B cell (primary cell): ENCODE measurements around the gene ZNF438.

ENCODE experiments used
- EZH2 ChIP-seq: IDR thresholded peaks from 2 replicates; pipeline ENCODE4 v1.6.1; 2012; ENCODE audit warnings: borderline replicate concordance, low read depth, mild to moderate bottlenecking, moderate library complexity, low read length; ENCODE audit not compliant: insufficient read depth, poor library complexity, severe bottlenecking
- TF ChIP-seq, protein P1 (sequence below): fragments of 200-600 bp; IDR thresholded peaks from one replicate; pipeline ENCODE4 v1.8.0; 2022; ENCODE audit warnings: antibody characterized with exemption, mild to moderate bottlenecking

DNA sequence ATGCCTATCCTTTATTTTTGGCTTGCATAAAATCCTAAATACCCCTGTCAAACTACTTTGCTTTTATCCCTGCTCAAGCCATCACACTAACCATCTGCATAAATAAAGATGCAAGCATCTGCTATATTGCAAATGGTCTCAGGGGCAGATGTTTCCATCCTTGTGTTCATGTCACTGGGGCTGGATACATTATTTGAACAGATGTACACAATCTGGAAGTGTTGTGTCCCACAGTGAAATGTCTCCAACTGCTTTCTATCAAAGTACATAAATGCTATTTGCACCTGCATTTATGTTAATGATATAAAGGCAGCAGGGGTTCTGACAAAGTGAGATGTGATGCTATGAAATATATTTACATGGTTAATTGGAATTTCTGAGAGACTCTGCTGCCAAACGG, 163.1 kb downstream of the ZNF438 start:
- TF ChIP-seq, protein P1, sequence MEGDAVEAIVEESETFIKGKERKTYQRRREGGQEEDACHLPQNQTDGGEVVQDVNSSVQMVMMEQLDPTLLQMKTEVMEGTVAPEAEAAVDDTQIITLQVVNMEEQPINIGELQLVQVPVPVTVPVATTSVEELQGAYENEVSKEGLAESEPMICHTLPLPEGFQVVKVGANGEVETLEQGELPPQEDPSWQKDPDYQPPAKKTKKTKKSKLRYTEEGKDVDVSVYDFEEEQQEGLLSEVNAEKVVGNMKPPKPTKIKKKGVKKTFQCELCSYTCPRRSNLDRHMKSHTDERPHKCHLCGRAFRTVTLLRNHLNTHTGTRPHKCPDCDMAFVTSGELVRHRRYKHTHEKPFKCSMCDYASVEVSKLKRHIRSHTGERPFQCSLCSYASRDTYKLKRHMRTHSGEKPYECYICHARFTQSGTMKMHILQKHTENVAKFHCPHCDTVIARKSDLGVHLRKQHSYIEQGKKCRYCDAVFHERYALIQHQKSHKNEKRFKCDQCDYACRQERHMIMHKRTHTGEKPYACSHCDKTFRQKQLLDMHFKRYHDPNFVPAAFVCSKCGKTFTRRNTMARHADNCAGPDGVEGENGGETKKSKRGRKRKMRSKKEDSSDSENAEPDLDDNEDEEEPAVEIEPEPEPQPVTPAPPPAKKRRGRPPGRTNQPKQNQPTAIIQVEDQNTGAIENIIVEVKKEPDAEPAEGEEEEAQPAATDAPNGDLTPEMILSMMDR = no peak
- TF ChIP-seq EZH2 = no peak
